Esophagus muscularis mucosa (tissue), 4 donors: ENCODE data around the gene LIMCH1. TPM values are rescaled to one million over a fixed set of nuclear protein-coding genes. Genes with fewer than 3 reads are reported as not detected.

ENCODE experiments used
- DNase-seq: peaks from one replicate; pipeline ENCODE4 v3.0.0-alpha.2; 2017; ENCODE audit errors: extremely low spot score
- H3K27ac ChIP-seq, 4 donors: fragments of 200-600 bp; sonication (generic); replicated peaks in 1 of 4; 1 replicate in 3 of 4; 2 replicates in 1 of 4; pipeline ENCODE4 v1.5.1; 2016 to 2019; ENCODE audit warnings: mild to moderate bottlenecking in 1 of 4
- H3K27me3 ChIP-seq, 4 donors: fragments of 200-600 bp; sonication (generic); one replicate each; pipeline versions ENCODE4 v1.5.1 to v1.6.0; 2016 to 2019
- H3K36me3 ChIP-seq, 4 donors: fragments of 200-600 bp; sonication (generic); one replicate each; pipeline ENCODE4 v1.5.1; 2016 to 2019
- H3K4me1 ChIP-seq, 4 donors: fragments of 200-600 bp; sonication (generic); one replicate each; pipeline ENCODE4 v1.5.1; 2016 to 2019
- H3K4me3 ChIP-seq, 4 donors: fragments of 200-600 bp; sonication (generic); 1 replicate in 2 of 4; 2 replicates in 2 of 4; pipeline ENCODE4 v1.5.1; 2016 to 2019; ENCODE audit warnings: mild to moderate bottlenecking in 4 of 4, moderate library complexity in 1 of 4
- H3K9me3 ChIP-seq, 4 donors: fragments of 200-600 bp; sonication (generic); 1 replicate in 3 of 4; 2 replicates in 1 of 4; pipeline ENCODE4 v1.5.1; 2016 to 2019
- CTCF ChIP-seq, 3 experiments: fragments of 200-600 bp in 2 of 3; fragments of 450-650 bp in 1 of 3; sonication (generic) in 2 of 3; IDR thresholded peaks; one replicate each; pipeline ENCODE4 v1.5.1; 2017 to 2019; ENCODE audit warnings: antibody characterized with exemption in 3 of 3, mild to moderate bottlenecking in 2 of 3, moderate library complexity in 1 of 3
- EP300 ChIP-seq: sonication (generic); formaldehyde crosslinking; IDR thresholded peaks from one replicate; pipeline ENCODE4 v1.6.1; 2017; ENCODE audit warnings: antibody characterized with exemption
- POLR2A ChIP-seq: fragments of 450-650 bp; IDR thresholded peaks from one replicate; pipeline ENCODE4 v1.6.1; 2017; ENCODE audit warnings: antibody characterized with exemption, moderate library complexity, mild to moderate bottlenecking, low read depth
- POLR2AphosphoS5 ChIP-seq, 2 donors: sonication (generic); formaldehyde crosslinking; IDR thresholded peaks; one replicate each; pipeline ENCODE4 v1.6.1; 2017; ENCODE audit warnings: antibody characterized with exemption in 2 of 2
- WGBS: methylation state at CpG from one replicate; pipeline ENCODE4 v1.1.5; 2018; 5-methylcytosine and 5-hydroxymethylcytosine counted together
- intact Hi-C: fragments of 100-400 bp; cut with DNase I; formaldehyde crosslinking; loops from one replicate; pipeline ENCODE4 v1.15.1; 2023
- total RNA-seq, 4 donors: library from RNA; depleted of rRNA; stranded (reverse); fragments of >200 nt; gene quantifications; one replicate each; pipeline versions ENCODE4 v1.1.0 to v1.2.1, GENCODE V29; 2016

Gene LIMCH1
- total RNA-seq, 4 donors from 2014 or later: 49.0 to 101 (median 72.1) TPM

- H3K36me3 ChIP-seq: no peaks in the 10 kb centered on the region
- no peak overlapping the region for H3K27ac ChIP-seq
- DNase-seq: no peak
- intact Hi-C loops: no loop called here
- no peaks in the 10 kb centered on the region for H3K9me3 ChIP-seq
- 91% methylated on average over 3 of the region's 3 CpGs for WGBS
- peaks cover 0 to 40% (median 15%) of the 10 kb centered on the region in 4 donors for H3K4me1 ChIP-seq
- H3K4me3 ChIP-seq: no peak overlapping the region
- TF ChIP-seq CTCF (IDR thresholded peaks at IDR 0.05) (no peak), POLR2AphosphoS5 (IDR thresholded peaks at IDR 0.05) (no peak), EP300 (no peak), POLR2A (no peak)
- H3K27me3 ChIP-seq: no peaks in the 10 kb centered on the region
Measured at GRCh38 chr4:41548305-41548880, 10.4 kb downstream of the LIMCH1 start.

- no peak overlapping the region for H3K27ac ChIP-seq
- 80% methylated on average over 3 of the region's 3 CpGs for WGBS
- intact Hi-C loops: no loop called here
Measured at GRCh38 chr4:41549478-41549877, 11.5 kb downstream of the LIMCH1 start.

GRCh38 chr4:41550308-41550707 is 12.4 kb downstream of the LIMCH1 start:
- no peak for TF ChIP-seq EP300
- no peak for TF ChIP-seq POLR2AphosphoS5 (IDR thresholded peaks at IDR 0.05)
- no peak for TF ChIP-seq POLR2A
- no peak for TF ChIP-seq CTCF (IDR thresholded peaks at IDR 0.05)
- no peaks in the 10 kb centered on the region for H3K9me3 ChIP-seq
- intact Hi-C loops: no loop called here
- H3K36me3 ChIP-seq: no peaks in the 10 kb centered on the region
- no peak overlapping the region for H3K27ac ChIP-seq
- no peak for DNase-seq
- H3K4me3 ChIP-seq: no peak overlapping the region
- H3K4me1 ChIP-seq: peaks cover 0 to 31% (median 10%) of the 10 kb centered on the region in 4 donors
- no peaks in the 10 kb centered on the region for H3K27me3 ChIP-seq

More at GRCh38 chr4:41549478-41549877, 11.5 kb downstream of the LIMCH1 start:
- TF ChIP-seq CTCF (IDR thresholded peaks at IDR 0.05): no peak
- TF ChIP-seq EP300: no peak
- no peak for TF ChIP-seq POLR2AphosphoS5 (IDR thresholded peaks at IDR 0.05)
- TF ChIP-seq POLR2A: no peak
- DNase-seq: no peak
- H3K9me3 ChIP-seq: no peaks in the 10 kb centered on the region
- no peaks in the 10 kb centered on the region for H3K27me3 ChIP-seq
- H3K4me3 ChIP-seq: no peak overlapping the region
- H3K36me3 ChIP-seq: no peaks in the 10 kb centered on the region
- peaks cover 0 to 34% (median 11%) of the 10 kb centered on the region in 4 donors for H3K4me1 ChIP-seq

GRCh38 chr4:41551536-41551935 is 13.6 kb downstream of the LIMCH1 start:
- Histone ChIP-seq H3K4me3 (no peak overlapping the region), H3K4me1 (peaks cover 0 to 31% (median 10%) of the 10 kb centered on the region in 4 donors), H3K27me3 (no peaks in the 10 kb centered on the region), H3K9me3 (no peaks in the 10 kb centered on the region), H3K27ac (no peak overlapping the region), H3K36me3 (no peaks in the 10 kb centered on the region)
- DNase-seq: no peak
- TF ChIP-seq CTCF (IDR thresholded peaks at IDR 0.05) (no peak), EP300 (no peak), POLR2AphosphoS5 (IDR thresholded peaks at IDR 0.05) (no peak), POLR2A (no peak)
- WGBS: 86% methylated on average over 2 of the region's 2 CpGs
- intact Hi-C loops: no loop called here

- H3K9me3 ChIP-seq: no peaks in the 10 kb centered on the region
- H3K27ac ChIP-seq: no peak overlapping the region
- H3K27me3 ChIP-seq: no peaks in the 10 kb centered on the region
- H3K4me3 ChIP-seq: no peak overlapping the region
- no peak for DNase-seq
- 93% methylated on average over 4 of the region's 4 CpGs for WGBS
- intact Hi-C loops: no loop called here
- H3K36me3 ChIP-seq: no peaks in the 10 kb centered on the region
- peaks cover 0 to 18% (median 11%) of the 10 kb centered on the region in 4 donors for H3K4me1 ChIP-seq
- TF ChIP-seq CTCF (IDR thresholded peaks at IDR 0.05) (no peak), EP300 (no peak), POLR2A (no peak), POLR2AphosphoS5 (IDR thresholded peaks at IDR 0.05) (no peak)
Measured at GRCh38 chr4:41554905-41555304, 16.9 kb downstream of the LIMCH1 start.
